B cell (primary cell): ENCODE results near the gene ZNF280A. TPM values are rescaled to one million over a fixed set of nuclear protein-coding genes. Genes with fewer than 3 reads are reported as not detected.

Source experiments
- ATAC-seq: fragments of 200-7000 bp; cut with Tn5 transposase; one replicate; pipeline ENCODE4 v1.10.0; 2021; ENCODE audit warnings: low read depth, mild to moderate bottlenecking, moderate number of reproducible peaks, moderate library complexity
- CTCF ChIA-PET: fragments of 350-600 bp; sonication (Branson Sonifier 250); formaldehyde crosslinking; loops from one replicate; lab custom pipeline; 2021; ENCODE audit warnings: antibody characterized with exemption, inconsistent platforms; lab: Charles Lee
- POLR2A ChIA-PET: fragments of 350-600 bp; sonication (Branson Sonifier 250); formaldehyde crosslinking; loops from one replicate; lab custom pipeline; 2021; ENCODE audit warnings: antibody characterized with exemption; lab: Charles Lee
- DNase-seq: peaks from one replicate; pipeline ENCODE4 v3.0.0; 2013
- H2AFZ ChIP-seq: 2 replicates; pipeline ENCODE4 v1.6.1; 2012; ENCODE audit warnings: mild to moderate bottlenecking, low read depth, low read length; ENCODE audit not compliant: insufficient read depth, poor library complexity, severe bottlenecking
- H3K27ac ChIP-seq, 2 donors: 1 replicate in 1 of 2; 2 replicates in 1 of 2; pipeline ENCODE4 v1.5.1; 2012 to 2013; ENCODE audit warnings: low read length in 2 of 2, mild to moderate bottlenecking in 2 of 2, moderate library complexity in 1 of 2
- H3K27me3 ChIP-seq, 4 experiments: fragments of 200-600 bp in 1 of 4; sonication (generic) in 1 of 4; replicated peaks in 1 of 4; 1 replicate in 2 of 4; 2 replicates in 2 of 4; pipeline versions ENCODE4 v1.6.1 to v1.7.0; 2013 to 2016; ENCODE audit warnings: low read length in 3 of 4, mild to moderate bottlenecking in 2 of 4, mixed read lengths in 1 of 4, moderate library complexity in 1 of 4; ENCODE audit not compliant: insufficient read depth in 4 of 4, control insufficient read depth in 3 of 4; ENCODE audit errors: control extremely low read depth in 1 of 4
- H3K36me3 ChIP-seq, 2 experiments: replicated peaks in 1 of 2; 1 replicate in 1 of 2; 2 replicates in 1 of 2; pipeline versions ENCODE4 v1.6.1 to v1.7.1; 2013; ENCODE audit warnings: low read length in 1 of 2; ENCODE audit not compliant: insufficient read depth in 2 of 2, control insufficient read depth in 1 of 2; ENCODE audit errors: control extremely low read depth in 1 of 2, extremely low read depth in 1 of 2
- H3K4me1 ChIP-seq, 2 donors: fragments of 200-600 bp in 1 of 2; sonication (generic) in 1 of 2; 1 replicate in 1 of 2; 2 replicates in 1 of 2; pipeline versions ENCODE4 v1.5.1 to v1.6.1; 2013 to 2017; ENCODE audit warnings: low read length in 2 of 2; ENCODE audit not compliant: control insufficient read depth in 2 of 2, insufficient read depth in 2 of 2
- H3K4me2 ChIP-seq: replicated peaks from 2 replicates; pipeline ENCODE3; 2012; ENCODE audit warnings: mild to moderate bottlenecking, low read depth, low read length; ENCODE audit not compliant: poor library complexity, severe bottlenecking
- H3K4me3 ChIP-seq, 5 experiments: fragments of 200-600 bp in 1 of 5; sonication (generic) in 1 of 5; 1 replicate in 3 of 5; 2 replicates in 2 of 5; pipeline versions ENCODE4 v1.5.1 to v1.7.0; 2011 to 2016; ENCODE audit warnings: low read length in 4 of 5, mild to moderate bottlenecking in 4 of 5, low read depth in 2 of 5, control low read depth in 1 of 5, moderate library complexity in 1 of 5; ENCODE audit not compliant: insufficient read depth in 1 of 5; ENCODE audit errors: control extremely low read depth in 1 of 5, extremely low read depth in 1 of 5
- H3K79me2 ChIP-seq: fragments of 200-600 bp; sonication (generic); one replicate; pipeline ENCODE4 v1.6.0; 2016; ENCODE audit warnings: low read length; ENCODE audit not compliant: control insufficient read depth, insufficient read depth
- H3K9ac ChIP-seq: fragments of 200-600 bp; sonication (generic); 2 replicates; pipeline ENCODE4 v1.6.1; 2017; ENCODE audit warnings: mild to moderate bottlenecking, low read length, moderate library complexity
- H3K9me3 ChIP-seq, 3 donors: one replicate each; pipeline versions ENCODE4 v1.6.1 to v1.7.1; 2013; ENCODE audit warnings: low read length in 2 of 3; ENCODE audit not compliant: control insufficient read depth in 2 of 3, insufficient read depth in 1 of 3; ENCODE audit errors: control extremely low read depth in 1 of 3
- H4K20me1 ChIP-seq: 2 replicates; pipeline ENCODE4 v1.6.0; 2012; ENCODE audit warnings: mild to moderate bottlenecking, low read length; ENCODE audit not compliant: insufficient read depth, control insufficient read depth, poor library complexity, severe bottlenecking
- H3K27ac Mint-ChIP-seq: one replicate; pipeline ENCODE4 v1.8.0; 2021; ENCODE audit warnings: mixed read lengths
- H3K27me3 Mint-ChIP-seq: one replicate; pipeline ENCODE4 v1.8.0; 2021; ENCODE audit warnings: mixed read lengths
- H3K4me1 Mint-ChIP-seq: one replicate; pipeline ENCODE4 v1.8.0; 2021; ENCODE audit warnings: mixed read lengths
- H3K4me3 Mint-ChIP-seq: one replicate; pipeline ENCODE4 v1.8.0; 2021; ENCODE audit warnings: mixed read lengths
- H3K9me3 Mint-ChIP-seq: one replicate; pipeline ENCODE4 v1.8.0; 2022; ENCODE audit warnings: mixed read lengths; ENCODE audit not compliant: insufficient read depth
- EZH2 ChIP-seq: IDR thresholded peaks from 2 replicates; pipeline ENCODE4 v1.6.1; 2012; ENCODE audit warnings: borderline replicate concordance, low read depth, mild to moderate bottlenecking, moderate library complexity, low read length; ENCODE audit not compliant: insufficient read depth, poor library complexity, severe bottlenecking
- WGBS: methylation state at CpG from one replicate; pipeline ENCODE4 v1.1.5; 2013; ENCODE audit warnings: missing lambda C conversion rate; ENCODE audit not compliant: insufficient coverage; 5-methylcytosine and 5-hydroxymethylcytosine counted together
- intact Hi-C: fragments of 100-400 bp; cut with micrococcal nuclease; formaldehyde crosslinking; loops from one replicate; pipeline ENCODE4 v1.10.0; 2022
- polyA plus RNA-seq: library from polyadenylated mRNA; depleted of rRNA; stranded (reverse); fragments of >200 nt; gene quantifications from 2 replicates; pipeline ENCODE4 v1.2.3, GENCODE V29; 2012
- total RNA-seq, 2 donors: library from RNA; stranded (reverse); fragments of 120-200 nt in 1 of 2; gene quantifications; 1 replicate in 1 of 2; 2 replicates in 1 of 2; pipeline versions ENCODE4 v1.2.3 to v1.2.4, GENCODE V29; 2013 to 2022
- TF ChIP-seq, protein P1 (sequence below): fragments of 200-600 bp; IDR thresholded peaks from one replicate; pipeline ENCODE4 v1.8.0; 2022; ENCODE audit warnings: antibody characterized with exemption, mild to moderate bottlenecking

ZNF280A gene
- total and polyA plus RNA-seq, 2 donors (not counting 1 experiment from before 2014, with no cell fraction given), result not detected

DNA sequence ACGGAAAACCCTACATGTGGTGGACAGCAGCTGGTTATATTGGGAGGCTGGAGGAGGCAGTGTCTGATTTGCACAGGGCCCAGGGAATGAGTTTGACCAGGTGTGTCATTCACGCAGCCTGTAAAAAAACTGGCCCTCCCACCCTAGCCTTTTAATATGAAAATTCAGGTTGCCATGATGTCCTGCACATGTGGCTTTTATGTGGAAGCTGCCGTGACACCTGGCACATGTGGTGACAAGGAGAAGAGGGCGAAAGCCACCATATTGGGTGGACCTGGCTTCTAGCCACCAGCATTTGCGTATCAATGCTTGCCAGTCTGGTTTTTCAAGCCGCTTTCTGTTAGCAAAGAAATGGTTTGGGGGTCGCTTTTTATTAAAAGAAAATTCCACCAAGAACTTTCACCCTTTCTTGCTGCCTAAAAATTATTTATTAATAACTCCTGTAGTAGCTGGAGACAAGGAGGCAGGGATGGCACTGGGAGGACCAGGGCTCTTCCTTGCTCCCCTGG lies 54.9 kb downstream of the ZNF280A start:
- TF ChIP-seq, protein P1, sequence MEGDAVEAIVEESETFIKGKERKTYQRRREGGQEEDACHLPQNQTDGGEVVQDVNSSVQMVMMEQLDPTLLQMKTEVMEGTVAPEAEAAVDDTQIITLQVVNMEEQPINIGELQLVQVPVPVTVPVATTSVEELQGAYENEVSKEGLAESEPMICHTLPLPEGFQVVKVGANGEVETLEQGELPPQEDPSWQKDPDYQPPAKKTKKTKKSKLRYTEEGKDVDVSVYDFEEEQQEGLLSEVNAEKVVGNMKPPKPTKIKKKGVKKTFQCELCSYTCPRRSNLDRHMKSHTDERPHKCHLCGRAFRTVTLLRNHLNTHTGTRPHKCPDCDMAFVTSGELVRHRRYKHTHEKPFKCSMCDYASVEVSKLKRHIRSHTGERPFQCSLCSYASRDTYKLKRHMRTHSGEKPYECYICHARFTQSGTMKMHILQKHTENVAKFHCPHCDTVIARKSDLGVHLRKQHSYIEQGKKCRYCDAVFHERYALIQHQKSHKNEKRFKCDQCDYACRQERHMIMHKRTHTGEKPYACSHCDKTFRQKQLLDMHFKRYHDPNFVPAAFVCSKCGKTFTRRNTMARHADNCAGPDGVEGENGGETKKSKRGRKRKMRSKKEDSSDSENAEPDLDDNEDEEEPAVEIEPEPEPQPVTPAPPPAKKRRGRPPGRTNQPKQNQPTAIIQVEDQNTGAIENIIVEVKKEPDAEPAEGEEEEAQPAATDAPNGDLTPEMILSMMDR, result no peak
- no peak for TF ChIP-seq EZH2
- no peak overlapping the region for H3K27ac ChIP-seq
- POLR2A ChIA-PET, result no interaction called here
- H3K9me3 ChIP-seq, result peaks cover 6 to 15% (median 15%) of the 10 kb centered on the region in 3 donors
- H3K4me1 ChIP-seq, result peaks cover 13 to 15% of the 10 kb centered on the region in 2 donors
- Mint-ChIP-seq H3K4me1 (peaks cover 19% of the 10 kb centered on the region), H3K9me3 (peaks cover 12% of the 10 kb centered on the region), H3K4me3 (no peak overlapping the region), H3K27me3 (peaks cover 3% of the 10 kb centered on the region), H3K27ac (no peak overlapping the region)
- no peaks in the 10 kb centered on the region for H3K79me2 ChIP-seq
- no peak for ATAC-seq
- H3K27me3 ChIP-seq, result no peaks in the 10 kb centered on the region
- H3K36me3 ChIP-seq, result no peaks in the 10 kb centered on the region
- intact Hi-C loops, result loop anchor here (2.0 kb wide), 2 partner anchors 42 to 108 kb away; no protein-coding TSS in a partner anchor
- no peak for DNase-seq
- no peak overlapping the region for H3K9ac ChIP-seq
- H2AFZ ChIP-seq, result no peak overlapping the region
- H3K4me2 ChIP-seq, result no peak overlapping the region
- no peaks in the 10 kb centered on the region for H4K20me1 ChIP-seq
- WGBS, result 83% methylated on average over 2 of the region's 7 CpGs
- CTCF ChIA-PET, result interaction anchor here (1.5 to 5.3 kb wide), 8 partner anchors 10 to 122 kb away, joined by 5 to 58 read pairs (median 8); no protein-coding TSS in a partner anchor
- H3K4me3 ChIP-seq, result no peak overlapping the region

DNA sequence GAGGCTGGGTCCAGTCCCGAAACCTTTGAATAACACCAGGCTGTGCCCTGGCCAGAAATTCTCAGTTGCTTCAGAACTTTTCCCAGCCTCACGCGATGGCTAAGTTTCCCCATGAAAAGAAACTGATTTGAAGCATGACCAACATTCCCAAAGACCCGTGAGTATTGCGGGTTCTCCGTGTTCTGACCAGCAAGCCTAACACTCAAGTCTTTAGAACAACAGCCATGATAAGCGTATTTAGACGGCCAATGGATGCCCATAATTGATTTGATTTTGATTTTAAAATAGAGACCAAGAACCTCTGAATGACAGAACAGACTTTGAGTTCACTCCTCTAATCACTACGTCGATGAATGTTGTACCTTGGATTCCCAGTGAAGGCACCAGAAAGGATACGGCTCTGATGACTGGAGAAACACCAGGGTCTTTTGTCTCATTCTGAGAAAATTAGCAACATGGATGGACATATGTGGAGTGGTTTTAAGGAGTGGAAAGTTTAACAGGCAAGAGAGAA lies 55.5 kb downstream of the ZNF280A start:
- Mint-ChIP-seq H3K27me3 (peaks cover 3% of the 10 kb centered on the region), H3K4me3 (no peak overlapping the region), H3K4me1 (peaks cover 19% of the 10 kb centered on the region), H3K9me3 (peaks cover 8% of the 10 kb centered on the region), H3K27ac (no peak overlapping the region)
- Histone ChIP-seq H3K9ac (no peak overlapping the region), H4K20me1 (no peaks in the 10 kb centered on the region), H3K27ac (no peak overlapping the region), H3K36me3 (no peaks in the 10 kb centered on the region), H3K4me2 (no peak overlapping the region), H3K9me3 (peaks cover 4 to 19% (median 18%) of the 10 kb centered on the region in 3 donors), H3K79me2 (no peaks in the 10 kb centered on the region), H3K27me3 (no peaks in the 10 kb centered on the region), H3K4me3 (no peak overlapping the region), H3K4me1 (peaks cover 13 to 15% of the 10 kb centered on the region in 2 donors), H2AFZ (no peak overlapping the region)
- CTCF ChIA-PET, result interaction anchor here (1.0 to 5.3 kb wide), 25 partner anchors 8 to 496 kb away, joined by 3 to 58 read pairs (median 5); partner anchors contain the start of gene PRAME
- intact Hi-C loops, result loop anchor here (1.0 to 5.0 kb wide), 5 partner anchors 33 to 492 kb away; no protein-coding TSS in a partner anchor
- POLR2A ChIA-PET, result no interaction called here
- 95% methylated on average over 4 of the region's 11 CpGs for WGBS
- DNase-seq (no peak), ATAC-seq (no peak)
- TF ChIP-seq, protein P1, result no peak
- no peak for TF ChIP-seq EZH2
